ENCODE results near the gene FAAP20. TPM values are rescaled to one million over a fixed set of nuclear protein-coding genes. Genes with fewer than 3 reads are reported as not detected.
A peak's percentile ranks its signal among the peaks of the same experiment; 100 is the strongest.

Gene FAAP20, protein sequence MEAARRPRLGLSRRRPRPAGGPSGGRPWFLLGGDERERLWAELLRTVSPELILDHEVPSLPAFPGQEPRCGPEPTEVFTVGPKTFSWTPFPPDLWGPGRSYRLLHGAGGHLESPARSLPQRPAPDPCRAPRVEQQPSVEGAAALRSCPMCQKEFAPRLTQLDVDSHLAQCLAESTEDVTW
- polyA plus RNA-seq (2013): 36.0 TPM

- peaks cover 0 to 37% (median 35%) of the 10 kb centered on the region in 4 experiments for H3K4me1 ChIP-seq (ENCODE audit: control extremely low read depth in 1 of 4, control insufficient read depth in 4 of 4, insufficient read depth in 4 of 4, low read length in 3 of 4)
- peak within 1 kb of the TSS; percentile 28 to 83 (median 67) for H3K4me3 ChIP-seq (ENCODE audit: control insufficient read depth in 1 of 7, extremely low read depth in 1 of 7, insufficient read depth in 4 of 7, low read depth in 2 of 7, low read length in 6 of 7)
- H3K27me3 ChIP-seq (replicated peaks in 2 of 5; ENCODE audit: control insufficient read depth in 4 of 5, insufficient read depth in 5 of 5, low read length in 4 of 5): no peaks in the 10 kb centered on the region
- H3K27ac ChIP-seq (ENCODE audit: insufficient read depth in 1 of 2, low read depth in 1 of 2, low read length in 2 of 2, poor library complexity in 1 of 2, severe bottlenecking in 2 of 2): peak within 1 kb of the TSS; percentile 58 to 86
- 0% methylated on average over 32 of the region's 63 CpGs for WGBS (ENCODE audit: insufficient coverage)
- DNase-seq: peak in 2 of 3 donors; percentile 54 to 56
- ChIA-PET CTCF (interaction anchor here (0.6 to 6.8 kb wide), 28 partner anchors 9 to 338 kb away, joined by 3 to 98 read pairs (median 4); partner anchors contain the start of gene SKI), POLR2A (interaction anchor here (0.8 to 1.5 kb wide), 13 partner anchors 18 to 197 kb away, joined by 3 to 15 read pairs (median 4); partner anchors contain the start of genes MORN1, RER1 and SKI)
- H3K36me3 ChIP-seq (ENCODE audit: control insufficient read depth in 4 of 4, insufficient read depth in 4 of 4, low read length in 3 of 4): peaks cover 0 to 3% (median 1%) of the 10 kb centered on the region in 4 experiments
- H3K9me3 ChIP-seq (ENCODE audit: control extremely low read depth in 1 of 5, control insufficient read depth in 4 of 5, insufficient read depth in 2 of 5, low read depth in 1 of 5, low read length in 4 of 5): no peaks in the 10 kb centered on the region
Observed at GRCh38 chr1:2194319-2194897, at the start of gene FAAP20. Gene FAAP20, minus strand, starts transcription at chr1:2194772. Its CDS starts 23 bp downstream, at chr1:2194749.

DNA sequence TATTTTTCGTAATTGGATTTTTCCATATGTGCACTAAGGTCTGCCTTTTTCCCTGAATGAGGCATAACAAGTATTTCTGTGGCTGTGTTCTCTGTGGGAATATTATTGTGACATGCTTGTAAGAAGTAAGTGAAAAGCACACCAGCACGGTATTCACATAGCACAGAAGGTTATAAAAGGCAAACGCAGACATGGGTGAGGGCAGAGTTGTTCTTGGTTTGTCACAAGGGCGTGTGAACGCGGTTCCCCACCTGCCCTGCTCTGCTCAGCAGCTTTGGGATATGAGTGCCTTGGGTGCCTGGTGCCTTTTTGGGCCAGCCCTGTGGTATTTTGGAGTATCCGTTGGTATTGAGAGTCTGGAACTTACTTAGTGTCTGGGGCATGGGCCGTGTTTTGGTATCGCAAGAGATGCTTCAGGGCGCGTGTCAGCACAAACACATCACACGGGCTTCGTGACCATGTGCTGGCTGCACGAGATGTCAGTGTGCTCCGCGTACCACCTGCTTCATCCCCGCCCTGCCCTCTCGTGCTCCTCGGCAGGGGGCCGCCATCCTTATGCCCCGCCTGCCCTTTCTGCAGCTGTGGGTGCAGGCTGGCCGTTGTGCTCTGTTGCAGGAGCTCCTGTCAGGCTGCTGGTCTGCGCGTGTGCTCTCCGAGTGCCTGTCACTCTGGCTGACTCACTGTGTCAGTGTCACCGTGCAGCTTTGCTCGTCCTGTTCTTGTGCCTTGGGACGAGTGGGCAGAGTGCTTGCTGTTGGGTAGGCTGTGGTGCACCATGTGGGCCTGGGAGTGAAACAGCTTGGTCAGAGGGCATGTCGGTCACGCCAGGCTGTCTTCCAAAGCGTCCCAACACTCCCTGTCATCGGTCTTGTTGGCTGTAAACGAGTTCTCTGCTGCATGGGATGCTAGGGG is 48.5 kb upstream of the FAAP20 start:
- Histone ChIP-seq H3K27me3 (replicated peaks in 2 of 5; ENCODE audit: control insufficient read depth in 4 of 5, insufficient read depth in 5 of 5, low read length in 4 of 5) (no peaks in the 10 kb centered on the region), H3K9me3 (ENCODE audit: control extremely low read depth in 1 of 5, control insufficient read depth in 4 of 5, insufficient read depth in 2 of 5, low read depth in 1 of 5, low read length in 4 of 5) (no peaks in the 10 kb centered on the region), H3K4me1 (ENCODE audit: control extremely low read depth in 1 of 4, control insufficient read depth in 4 of 4, insufficient read depth in 4 of 4, low read length in 3 of 4) (peaks cover 0 to 50% (median 33%) of the 10 kb centered on the region in 4 experiments), H3K27ac (ENCODE audit: insufficient read depth in 1 of 2, low read depth in 1 of 2, low read length in 2 of 2, poor library complexity in 1 of 2, severe bottlenecking in 2 of 2) (no peak overlapping the region), H3K4me3 (ENCODE audit: control insufficient read depth in 1 of 7, extremely low read depth in 1 of 7, insufficient read depth in 4 of 7, low read depth in 2 of 7, low read length in 6 of 7) (no peak overlapping the region), H3K36me3 (ENCODE audit: control insufficient read depth in 4 of 4, insufficient read depth in 4 of 4, low read length in 3 of 4) (peaks cover 0 to 7% (median 4%) of the 10 kb centered on the region in 4 experiments)
- no peak for DNase-seq
- CTCF ChIA-PET: interaction anchor here (0.7 to 4.4 kb wide), 3 partner anchors 9 to 13 kb away, joined by 3 to 24 read pairs (median 3); no protein-coding TSS in a partner anchor
- POLR2A ChIA-PET: interaction anchor here (2.2 to 8.1 kb wide), 3 partner anchors 9 to 13 kb away, joined by 8 to 42 read pairs (median 17); partner anchors contain the start of gene SKI
- WGBS (ENCODE audit: insufficient coverage): 95% methylated on average over 29 of the region's 33 CpGs

GRCh38 chr1:2241820-2242219 is 47.2 kb upstream of the FAAP20 start:
- CTCF ChIA-PET: interaction anchor here (4.4 kb wide), 1 partner anchor 11 kb away, joined by 24 read pairs; no protein-coding TSS in a partner anchor
- POLR2A ChIA-PET: interaction anchor here (0.7 to 8.1 kb wide), 3 partner anchors 8 to 18 kb away, joined by 5 to 42 read pairs (median 17); partner anchors contain the start of gene SKI
- DNase-seq: no peak
- Histone ChIP-seq H3K36me3 (ENCODE audit: control insufficient read depth in 4 of 4, insufficient read depth in 4 of 4, low read length in 3 of 4) (peaks cover 0 to 7% (median 3%) of the 10 kb centered on the region in 4 experiments), H3K4me3 (ENCODE audit: control insufficient read depth in 1 of 7, extremely low read depth in 1 of 7, insufficient read depth in 4 of 7, low read depth in 2 of 7, low read length in 6 of 7) (no peak overlapping the region), H3K9me3 (ENCODE audit: control extremely low read depth in 1 of 5, control insufficient read depth in 4 of 5, insufficient read depth in 2 of 5, low read depth in 1 of 5, low read length in 4 of 5) (no peaks in the 10 kb centered on the region), H3K27me3 (replicated peaks in 2 of 5; ENCODE audit: control insufficient read depth in 4 of 5, insufficient read depth in 5 of 5, low read length in 4 of 5) (no peaks in the 10 kb centered on the region), H3K27ac (ENCODE audit: insufficient read depth in 1 of 2, low read depth in 1 of 2, low read length in 2 of 2, poor library complexity in 1 of 2, severe bottlenecking in 2 of 2) (no peak overlapping the region), H3K4me1 (ENCODE audit: control extremely low read depth in 1 of 4, control insufficient read depth in 4 of 4, insufficient read depth in 4 of 4, low read length in 3 of 4) (peaks cover 0 to 52% (median 31%) of the 10 kb centered on the region in 4 experiments)
- WGBS (ENCODE audit: insufficient coverage): 99% methylated on average over 9 of the region's 13 CpGs

GRCh38 chr1:2240270-2241156 is 45.9 kb upstream of the FAAP20 start:
- POLR2A ChIA-PET: interaction anchor here (0.7 to 8.1 kb wide), 5 partner anchors 11 to 305 kb away, joined by 3 to 42 read pairs (median 4); partner anchors contain the start of gene SKI
- WGBS (ENCODE audit: insufficient coverage): 71% methylated on average over 25 of the region's 30 CpGs

GRCh38 chr1:2239384-2239985 is 44.9 kb upstream of the FAAP20 start:
- no peak for DNase-seq
- Histone ChIP-seq H3K27ac (ENCODE audit: insufficient read depth in 1 of 2, low read depth in 1 of 2, low read length in 2 of 2, poor library complexity in 1 of 2, severe bottlenecking in 2 of 2) (no peak overlapping the region), H3K9me3 (ENCODE audit: control extremely low read depth in 1 of 5, control insufficient read depth in 4 of 5, insufficient read depth in 2 of 5, low read depth in 1 of 5, low read length in 4 of 5) (no peaks in the 10 kb centered on the region), H3K4me3 (ENCODE audit: control insufficient read depth in 1 of 7, extremely low read depth in 1 of 7, insufficient read depth in 4 of 7, low read depth in 2 of 7, low read length in 6 of 7) (no peak overlapping the region), H3K4me1 (ENCODE audit: control extremely low read depth in 1 of 4, control insufficient read depth in 4 of 4, insufficient read depth in 4 of 4, low read length in 3 of 4) (peaks cover 0 to 60% (median 38%) of the 10 kb centered on the region in 4 experiments), H3K27me3 (replicated peaks in 2 of 5; ENCODE audit: control insufficient read depth in 4 of 5, insufficient read depth in 5 of 5, low read length in 4 of 5) (no peaks in the 10 kb centered on the region), H3K36me3 (ENCODE audit: control insufficient read depth in 4 of 4, insufficient read depth in 4 of 4, low read length in 3 of 4) (peaks cover 0 to 7% (median 3%) of the 10 kb centered on the region in 4 experiments)
- CTCF ChIA-PET: interaction anchor here (1.3 to 4.4 kb wide), 6 partner anchors 9 to 52 kb away, joined by 4 to 24 read pairs (median 4); no protein-coding TSS in a partner anchor
- POLR2A ChIA-PET: interaction anchor here (0.9 to 8.1 kb wide), 3 partner anchors 10 to 61 kb away, joined by 3 to 42 read pairs (median 10); partner anchors contain the start of gene SKI
- 98% methylated on average over 28 of the region's 30 CpGs for WGBS (ENCODE audit: insufficient coverage)

More at GRCh38 chr1:2240270-2241156, 45.9 kb upstream of the FAAP20 start:
- Histone ChIP-seq H3K27ac (ENCODE audit: insufficient read depth in 1 of 2, low read depth in 1 of 2, low read length in 2 of 2, poor library complexity in 1 of 2, severe bottlenecking in 2 of 2) (no peak overlapping the region), H3K4me1 (ENCODE audit: control extremely low read depth in 1 of 4, control insufficient read depth in 4 of 4, insufficient read depth in 4 of 4, low read length in 3 of 4) (peaks cover 0 to 50% (median 28%) of the 10 kb centered on the region in 4 experiments), H3K27me3 (replicated peaks in 2 of 5; ENCODE audit: control insufficient read depth in 4 of 5, insufficient read depth in 5 of 5, low read length in 4 of 5) (no peaks in the 10 kb centered on the region), H3K9me3 (ENCODE audit: control extremely low read depth in 1 of 5, control insufficient read depth in 4 of 5, insufficient read depth in 2 of 5, low read depth in 1 of 5, low read length in 4 of 5) (no peaks in the 10 kb centered on the region), H3K36me3 (ENCODE audit: control insufficient read depth in 4 of 4, insufficient read depth in 4 of 4, low read length in 3 of 4) (peaks cover 0 to 7% (median 3%) of the 10 kb centered on the region in 4 experiments), H3K4me3 (ENCODE audit: control insufficient read depth in 1 of 7, extremely low read depth in 1 of 7, insufficient read depth in 4 of 7, low read depth in 2 of 7, low read length in 6 of 7) (no peak overlapping the region)
- CTCF ChIA-PET: interaction anchor here (1.0 to 4.4 kb wide), 4 partner anchors 8 to 11 kb away, joined by 4 to 24 read pairs (median 5); no protein-coding TSS in a partner anchor
- DNase-seq: peak in 2 of 3 donors; percentile 64 to 70
